GM12892 (cell line): ENCODE results near the gene UTS2R.

Experiments used
- POLR2A ChIP-seq: IDR thresholded peaks from 2 replicates; pipeline ENCODE4 v1.6.1; 2011; ENCODE audit warnings: low read depth, low read length, control low read depth
- POLR2AphosphoS5 ChIP-seq: IDR thresholded peaks from 2 replicates; pipeline ENCODE4 v1.6.1; 2011; ENCODE audit warnings: low read depth, low read length, control low read depth
- TAF1 ChIP-seq: IDR thresholded peaks from 2 replicates; pipeline ENCODE4 v1.6.1; 2011; ENCODE audit warnings: low read depth, mild to moderate bottlenecking, control low read depth, low read length, borderline replicate concordance

DNA sequence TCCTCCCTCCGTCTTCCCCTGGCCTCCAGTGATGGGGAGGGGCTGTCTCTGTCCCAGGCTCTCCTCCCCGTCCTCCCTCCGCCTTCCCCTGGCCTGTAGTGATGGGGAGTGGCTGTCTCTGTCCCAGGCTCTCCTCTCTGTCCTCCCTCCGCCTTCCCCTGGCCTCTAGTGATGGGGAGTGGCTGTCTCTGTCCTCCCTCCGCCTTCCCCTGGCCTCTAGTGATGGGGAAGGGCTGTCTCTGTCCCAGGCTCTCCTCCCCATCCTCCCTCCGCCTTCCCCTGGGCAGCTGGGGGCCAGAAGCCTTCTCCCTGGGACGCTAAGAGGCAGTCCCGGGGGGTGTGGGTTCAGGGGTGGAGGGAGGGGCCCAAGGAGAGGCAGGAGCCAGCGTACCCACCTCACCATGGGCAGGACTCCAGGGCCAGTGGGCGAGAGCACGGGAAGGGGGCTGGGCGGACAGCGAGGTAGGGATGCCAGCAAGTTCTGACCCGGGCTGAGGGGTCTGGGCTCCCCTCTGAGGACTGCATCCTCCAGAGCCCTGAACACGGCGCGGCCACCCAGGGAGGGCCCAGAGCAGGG is 14.8 kb downstream of the UTS2R start:
- TF ChIP-seq POLR2A = no peak
- no peak for TF ChIP-seq POLR2AphosphoS5
- no peak for TF ChIP-seq TAF1
